Omental fat pad (tissue), 4 donors: ENCODE data around the gene TFR2. TPM values are rescaled to one million over a fixed set of nuclear protein-coding genes. Genes with fewer than 3 reads are reported as not detected.

Source experiments
- ATAC-seq: fragments of 150-250 bp; one replicate; pipeline ENCODE4 v1.9.1; 2016; ENCODE audit warnings: mild to moderate bottlenecking, moderate library complexity; ENCODE audit not compliant: low FRiP score
- DNase-seq: peaks from one replicate; pipeline ENCODE4 v3.0.0-alpha.2; 2019; ENCODE audit warnings: low spot score
- CTCF ChIP-seq, 3 donors: fragments of 450-650 bp; IDR thresholded peaks; one replicate each; pipeline ENCODE4 v1.5.1; 2016 to 2017; ENCODE audit warnings: antibody characterized with exemption in 3 of 3, mild to moderate bottlenecking in 3 of 3, moderate library complexity in 2 of 3
- total RNA-seq, 4 donors: library from RNA; depleted of rRNA; stranded (reverse); fragments of >200 nt; gene quantifications; one replicate each; pipeline ENCODE4 v1.1.0, GENCODE V29; 2016

Gene TFR2
- total RNA-seq, 4 donors from 2014 or later = 0.60 TPM; not detected in 3

- no peak for ATAC-seq
- DNase-seq = no peak
- TF ChIP-seq CTCF (IDR thresholded peaks at IDR 0.05) = no peak
Measured at GRCh38 chr7:100682228-100682741, 40.9 kb upstream of the TFR2 start.

GRCh38 chr7:100681491-100682227 lies 40.3 kb upstream of the TFR2 start:
- ATAC-seq (no peak), DNase-seq (no peak)
- no peak for TF ChIP-seq CTCF (IDR thresholded peaks at IDR 0.05)

GRCh38 chr7:100680576-100681271 lies 39.4 kb upstream of the TFR2 start:
- ATAC-seq (no peak), DNase-seq (no peak)
- no peak for TF ChIP-seq CTCF (IDR thresholded peaks at IDR 0.05)

- ATAC-seq (peak; percentile 37), DNase-seq (no peak)
Measured at GRCh38 chr7:100679927-100680575, 38.7 kb upstream of the TFR2 start.

GRCh38 chr7:100679129-100679926 lies 38.0 kb upstream of the TFR2 start:
- no peak for TF ChIP-seq CTCF (IDR thresholded peaks at IDR 0.05)
- DNase-seq (no peak), ATAC-seq (no peak)

More at GRCh38 chr7:100679927-100680575, 38.7 kb upstream of the TFR2 start:
- no peak for TF ChIP-seq CTCF (IDR thresholded peaks at IDR 0.05)

- TF ChIP-seq CTCF (IDR thresholded peaks at IDR 0.05) = no peak
- DNase-seq (no peak), ATAC-seq (no peak)
Measured at GRCh38 chr7:100678291-100678984, 37.1 kb upstream of the TFR2 start.
